Fibroblast of peridontal ligament (primary cell): Measurements from ENCODE around the gene PAFAH1B1.
"Not testable (repeated sequence)": the region's sequence is repeated elsewhere in the genome, so short reads cannot be mapped to it uniquely, and the experiment has no call there.

Source experiments
- DNase-seq: peaks from one replicate; pipeline ENCODE4 v3.0.0-alpha.2; 2010; ENCODE audit errors: extremely low read depth

PAFAH1B1 gene

GRCh38 chr17:2594722-2595599 is 1.5 kb downstream of the PAFAH1B1 start:
- no peak for DNase-seq

- DNase-seq = peak; percentile 45
These were observed 2.3 kb downstream of the PAFAH1B1 start for GRCh38 chr17:2595716-2596115.

- peak; percentile 80 for DNase-seq
These were observed 4.7 kb downstream of the PAFAH1B1 start for GRCh38 chr17:2598166-2598565.

- DNase-seq = no peak
These were observed 9.2 kb downstream of the PAFAH1B1 start for GRCh38 chr17:2602597-2603017.

- DNase-seq = no peak
These were observed 15.0 kb downstream of the PAFAH1B1 start for GRCh38 chr17:2608350-2608913.

- DNase-seq = no peak
These were observed 15.6 kb downstream of the PAFAH1B1 start for GRCh38 chr17:2609091-2609490.

GRCh38 chr17:2610195-2611175 is 17.0 kb downstream of the PAFAH1B1 start:
- DNase-seq = no peak

- no peak for DNase-seq
These were observed 18.2 kb downstream of the PAFAH1B1 start for GRCh38 chr17:2611627-2612026.

GRCh38 chr17:2612630-2613029 is 19.2 kb downstream of the PAFAH1B1 start:
- DNase-seq = no peak

- DNase-seq = no peak
These were observed 19.8 kb downstream of the PAFAH1B1 start for GRCh38 chr17:2613089-2613808.

- DNase-seq = no peak
These were observed 22.4 kb downstream of the PAFAH1B1 start for GRCh38 chr17:2615882-2616281.

- DNase-seq = no peak
These were observed 27.8 kb downstream of the PAFAH1B1 start for GRCh38 chr17:2621241-2621640.

GRCh38 chr17:2621951-2622405 is 28.5 kb downstream of the PAFAH1B1 start:
- DNase-seq = not testable (repeated sequence)

- DNase-seq = not testable (repeated sequence)
These were observed 29.4 kb downstream of the PAFAH1B1 start for GRCh38 chr17:2622721-2623301.

- DNase-seq = no peak
These were observed 30.9 kb downstream of the PAFAH1B1 start for GRCh38 chr17:2624292-2624731.

- not testable (repeated sequence) for DNase-seq
These were observed 33.3 kb downstream of the PAFAH1B1 start for GRCh38 chr17:2626626-2627219.

GRCh38 chr17:2628922-2629321 is 35.5 kb downstream of the PAFAH1B1 start:
- DNase-seq = not testable (repeated sequence)

- no peak for DNase-seq
These were observed 37.8 kb downstream of the PAFAH1B1 start for GRCh38 chr17:2631211-2631610.

GRCh38 chr17:2634361-2634960 is 41.0 kb downstream of the PAFAH1B1 start:
- no peak for DNase-seq

GRCh38 chr17:2635241-2635640 is 41.8 kb downstream of the PAFAH1B1 start:
- DNase-seq = no peak
